Glutamatergic neuron (in vitro differentiated cells): ENCODE measurements around the gene FAM50A. TPM values are rescaled to one million over a fixed set of nuclear protein-coding genes. Genes with fewer than 3 reads are reported as not detected.

ENCODE experiments used
- DNase-seq: peaks from one replicate; pipeline ENCODE4 v3.0.0; 2022
- H3K27ac Mint-ChIP-seq: one replicate; pipeline ENCODE4 v1.8.0; 2020; ENCODE audit warnings: mild to moderate bottlenecking, mixed read lengths, inconsistent platforms; ENCODE audit not compliant: unreplicated experiment
- H3K27me3 Mint-ChIP-seq: one replicate; pipeline ENCODE4 v1.8.0; 2020; ENCODE audit warnings: mild to moderate bottlenecking, moderate library complexity, mixed read lengths, inconsistent platforms; ENCODE audit not compliant: unreplicated experiment
- H3K36me3 Mint-ChIP-seq: one replicate; pipeline ENCODE4 v1.8.0; 2020; ENCODE audit warnings: mild to moderate bottlenecking, mixed read lengths, inconsistent platforms; ENCODE audit not compliant: unreplicated experiment
- H3K4me1 Mint-ChIP-seq: one replicate; pipeline ENCODE4 v1.8.0; 2020; ENCODE audit warnings: mild to moderate bottlenecking, low read depth, mixed read lengths, inconsistent platforms; ENCODE audit not compliant: unreplicated experiment
- H3K4me3 Mint-ChIP-seq: one replicate; pipeline ENCODE4 v1.8.0; 2020; ENCODE audit warnings: mild to moderate bottlenecking, mixed read lengths, inconsistent platforms; ENCODE audit not compliant: unreplicated experiment
- H3K9me3 Mint-ChIP-seq: one replicate; pipeline ENCODE4 v1.8.0; 2020; ENCODE audit warnings: mild to moderate bottlenecking, moderate library complexity, mixed read lengths, inconsistent platforms; ENCODE audit not compliant: unreplicated experiment
- CTCF ChIP-seq: fragments of 200-600 bp; sonication (generic); IDR thresholded peaks from one replicate; pipeline ENCODE4 v1.5.0; 2021; ENCODE audit not compliant: partially characterized antibody, unreplicated experiment
- total RNA-seq: library from RNA; stranded (reverse); fragmentation: NEBNext Ultra II Directional; extraction: Animal tissue kit (Norgen Biotek cat#: 25700); gene quantifications from one replicate; pipeline ENCODE4 v1.2.1, GENCODE V29; 2021; ENCODE audit not compliant: unreplicated experiment

FAM50A gene
- total RNA-seq, 1 donor from 2014 or later = 125 TPM

DNA sequence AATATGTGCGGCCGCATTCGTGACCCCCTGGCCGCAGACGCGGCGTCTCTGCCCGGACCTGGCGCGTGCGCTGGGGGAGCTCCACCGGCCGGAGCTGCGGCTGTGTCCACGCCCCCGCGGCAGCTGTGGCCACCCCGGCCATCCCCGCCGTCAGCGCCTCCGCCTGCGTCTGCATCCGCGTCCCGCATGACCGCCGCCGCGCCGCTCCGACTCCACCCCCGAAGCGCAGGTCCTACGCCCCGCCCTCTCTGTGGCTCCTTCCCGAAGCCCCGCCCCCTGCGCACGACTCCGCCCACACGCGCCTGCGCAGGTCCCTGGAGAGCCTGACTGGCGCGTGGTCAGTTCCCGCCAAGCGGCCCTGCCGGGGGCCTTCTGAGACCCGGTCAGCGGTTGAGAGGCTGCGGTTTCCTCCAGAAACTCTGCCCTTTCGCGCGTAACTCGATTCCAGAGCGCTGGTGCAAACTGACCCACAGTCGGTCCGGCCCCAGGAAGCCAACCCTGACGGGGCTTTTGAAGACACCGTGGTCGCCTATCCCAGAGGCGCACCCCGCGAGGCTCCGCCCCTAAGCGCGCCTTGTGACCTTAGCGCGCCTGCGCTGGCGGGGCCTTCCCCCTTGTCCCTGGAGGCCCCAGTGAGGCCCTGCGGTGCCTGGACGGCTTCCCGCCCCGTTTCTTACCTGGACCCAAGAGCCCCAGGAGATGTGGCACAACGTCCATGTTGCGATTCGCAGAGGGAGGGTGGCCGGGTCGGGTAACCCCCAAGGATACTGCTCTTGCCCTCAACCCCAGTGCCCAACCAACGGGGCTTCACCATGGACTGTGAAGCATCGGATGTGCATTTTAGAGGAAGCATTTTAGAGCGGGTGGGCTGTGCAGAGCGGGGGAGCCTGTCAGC is 35.0 kb downstream of the FAM50A start, which contains the start of gene LAGE3:
Gene LAGE3 (minus strand): TSS at position 554 of the 895 bp plus-strand sequence. CDS start 366 bp downstream, at position 188.
- Mint-ChIP-seq H3K36me3 (no peaks in the 10 kb centered on the region), H3K9me3 (peaks cover 2% of the 10 kb centered on the region)

DNA sequence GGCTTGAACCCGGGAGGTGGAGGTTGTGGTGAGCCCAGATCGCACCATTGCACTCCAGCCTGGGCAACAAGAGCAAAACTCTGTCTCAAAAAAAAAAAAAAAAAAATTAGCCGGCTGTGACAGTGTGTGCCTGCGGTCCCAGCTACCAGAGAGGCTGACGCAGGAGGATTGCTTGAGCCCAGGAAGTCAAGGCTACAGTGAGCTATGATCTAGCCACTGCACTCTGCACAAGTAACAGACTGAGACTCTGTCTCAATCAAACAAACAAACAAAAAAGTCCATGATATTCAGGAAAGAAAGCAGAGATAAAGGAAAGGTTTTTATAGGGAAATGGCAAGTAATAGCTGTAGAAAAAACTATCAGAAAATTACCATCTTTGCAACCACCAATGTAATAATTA is 37.3 kb downstream of the FAM50A start:
- H3K4me1 Mint-ChIP-seq = no peaks in the 10 kb centered on the region
- H3K9me3 Mint-ChIP-seq = peaks cover 2% of the 10 kb centered on the region

More for the DNA sequence above, 35.0 kb downstream of the FAM50A start, which contains the start of gene LAGE3:
- Mint-ChIP-seq H3K4me3 (peak within 1 kb of the TSS; percentile 86), H3K4me1 (peaks cover 3% of the 10 kb centered on the region), H3K27me3 (peaks cover 4% of the 10 kb centered on the region), H3K27ac (peak within 1 kb of the TSS; percentile 79)
- peak; percentile 92 for DNase-seq
- no peak for TF ChIP-seq CTCF

GRCh38 chrX:154481911-154482601 is 38.1 kb downstream of the FAM50A start:
- H3K4me3 Mint-ChIP-seq = no peak overlapping the region
- no peaks in the 10 kb centered on the region for H3K9me3 Mint-ChIP-seq
- no peak overlapping the region for H3K27ac Mint-ChIP-seq
- DNase-seq = no peak
- no peaks in the 10 kb centered on the region for H3K4me1 Mint-ChIP-seq
- no peaks in the 10 kb centered on the region for H3K36me3 Mint-ChIP-seq
- peaks cover 4% of the 10 kb centered on the region for H3K27me3 Mint-ChIP-seq
- no peak for TF ChIP-seq CTCF

More for the DNA sequence above, 37.3 kb downstream of the FAM50A start:
- no peak for DNase-seq
- H3K27ac Mint-ChIP-seq = no peak overlapping the region
- no peaks in the 10 kb centered on the region for H3K36me3 Mint-ChIP-seq
- no peak overlapping the region for H3K4me3 Mint-ChIP-seq
- H3K27me3 Mint-ChIP-seq = peaks cover 4% of the 10 kb centered on the region
- no peak for TF ChIP-seq CTCF

DNA sequence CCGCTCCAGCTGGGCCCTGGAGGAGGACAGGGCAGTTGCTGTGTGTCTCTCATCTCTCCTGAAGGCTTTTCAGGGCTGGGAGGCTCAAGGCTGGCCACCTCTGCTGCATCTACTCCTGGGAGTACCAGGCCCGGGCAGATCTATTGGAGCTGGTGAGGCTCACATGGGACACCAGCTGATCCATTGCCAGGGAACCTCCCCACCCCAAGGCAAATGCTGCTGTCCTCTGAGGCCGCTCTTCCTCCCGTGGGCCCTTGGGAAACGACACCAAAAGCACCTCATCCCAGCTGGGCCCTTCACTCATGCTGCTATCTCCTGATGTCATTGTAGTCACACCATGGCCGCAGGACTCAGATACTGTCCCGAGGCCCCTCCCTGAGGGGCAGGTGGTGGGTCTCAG is 38.8 kb downstream of the FAM50A start:
- no peak for TF ChIP-seq CTCF
- Mint-ChIP-seq H3K27me3 (peaks cover 3% of the 10 kb centered on the region), H3K4me3 (no peak overlapping the region), H3K4me1 (no peaks in the 10 kb centered on the region), H3K36me3 (no peaks in the 10 kb centered on the region), H3K27ac (no peak overlapping the region), H3K9me3 (no peaks in the 10 kb centered on the region)
- no peak for DNase-seq
